Measurements from ENCODE around the gene IQCE.
A peak's percentile ranks its signal among the peaks of the same experiment; 100 is the strongest.

The IQCE gene

DNA sequence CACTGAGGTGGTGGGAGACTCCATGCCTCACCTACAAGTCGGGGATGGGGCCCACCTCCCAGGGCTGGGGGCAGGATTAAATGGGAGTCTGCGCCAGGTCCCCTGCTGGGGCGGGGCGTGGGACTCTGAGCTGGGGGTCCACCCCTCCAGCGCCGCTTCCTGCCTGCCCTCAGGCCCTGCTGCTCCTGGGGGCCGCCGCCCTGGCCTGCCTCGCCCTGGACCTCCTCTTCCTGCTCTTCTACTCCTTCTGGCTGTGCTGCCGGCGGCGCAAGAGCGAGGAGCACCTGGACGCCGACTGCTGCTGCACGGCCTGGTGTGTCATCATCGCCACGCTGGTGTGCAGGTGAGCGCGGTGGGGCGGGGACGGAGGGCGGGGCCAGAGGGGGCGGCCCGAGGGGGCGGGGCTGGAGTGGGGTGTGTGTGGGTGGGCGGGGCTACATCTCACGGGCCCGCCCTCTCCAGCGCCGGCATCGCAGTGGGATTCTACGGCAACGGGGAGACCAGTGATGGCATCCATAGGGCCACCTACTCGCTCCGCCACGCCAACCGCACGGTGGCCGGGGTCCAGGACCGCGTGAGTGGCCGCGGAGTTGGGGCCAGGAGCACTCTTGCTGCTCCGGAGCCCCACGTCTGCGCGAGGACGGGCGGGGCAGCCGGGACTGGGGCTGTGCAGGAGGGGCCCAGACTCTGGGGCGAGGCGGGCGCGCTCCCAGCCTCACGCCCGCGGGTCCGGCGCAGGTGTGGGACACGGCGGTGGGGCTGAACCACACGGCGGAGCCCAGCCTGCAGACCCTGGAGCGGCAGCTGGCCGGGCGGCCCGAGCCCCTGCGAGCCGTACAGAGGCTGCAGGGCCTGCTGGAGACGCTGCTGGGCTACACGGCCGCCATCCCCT lies 88.1 kb downstream of the IQCE start:
- DNase-seq (ENCODE audit: low spot score) = no peak

- no peak for DNase-seq (ENCODE audit: low spot score)
Measured at GRCh38 chr7:2647594-2648172, 88.9 kb downstream of the IQCE start.

- no peak for DNase-seq (ENCODE audit: low spot score)
Measured at GRCh38 chr7:2649139-2649838, 90.5 kb downstream of the IQCE start.

DNA sequence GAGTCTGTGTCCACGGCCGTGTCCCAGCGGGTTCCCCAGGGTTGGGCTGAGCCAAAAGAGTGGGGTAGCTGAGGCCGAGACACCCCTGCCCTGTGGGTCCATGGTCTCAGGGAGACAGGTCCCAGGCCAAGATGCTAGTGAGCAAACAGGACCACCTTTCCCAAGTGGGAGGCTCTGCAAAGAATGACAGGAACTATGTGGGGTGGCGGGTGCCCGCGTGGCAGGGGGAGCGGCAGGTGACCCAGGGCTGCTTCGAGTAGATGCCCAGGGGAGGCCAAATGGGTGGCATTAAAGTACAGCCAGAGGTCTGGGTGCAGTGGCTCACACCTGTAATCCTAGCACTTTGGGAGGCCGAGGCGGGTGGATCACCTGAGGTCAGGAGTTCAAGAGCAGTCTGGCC lies 91.2 kb downstream of the IQCE start:
- DNase-seq (ENCODE audit: low spot score) = no peak

GRCh38 chr7:2650451-2650850 lies 91.7 kb downstream of the IQCE start:
- DNase-seq (ENCODE audit: low spot score) = no peak

DNA sequence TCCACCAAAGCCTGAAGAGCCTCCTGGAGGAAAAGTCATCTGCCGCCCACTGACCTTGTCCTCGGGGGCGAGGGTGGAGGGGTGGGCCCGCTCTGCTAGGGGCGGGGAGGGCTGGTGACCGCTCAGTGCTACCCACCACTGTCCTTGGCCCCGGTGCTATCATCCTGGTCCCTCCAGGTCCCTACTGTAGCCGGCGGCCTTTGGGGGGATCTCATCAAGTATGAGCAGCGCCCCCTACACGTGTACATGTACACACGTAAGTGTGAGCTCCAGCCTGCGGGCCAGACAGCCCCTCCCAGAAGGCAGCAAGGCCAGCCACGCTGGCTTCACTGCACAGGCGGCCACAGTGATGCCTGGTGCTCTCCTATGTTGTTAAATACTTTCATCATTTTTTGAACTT lies 92.6 kb downstream of the IQCE start:
- no peak for DNase-seq (ENCODE audit: low spot score)

- DNase-seq (ENCODE audit: low spot score) = no peak
Measured at GRCh38 chr7:2651847-2652735, 93.3 kb downstream of the IQCE start.

DNA sequence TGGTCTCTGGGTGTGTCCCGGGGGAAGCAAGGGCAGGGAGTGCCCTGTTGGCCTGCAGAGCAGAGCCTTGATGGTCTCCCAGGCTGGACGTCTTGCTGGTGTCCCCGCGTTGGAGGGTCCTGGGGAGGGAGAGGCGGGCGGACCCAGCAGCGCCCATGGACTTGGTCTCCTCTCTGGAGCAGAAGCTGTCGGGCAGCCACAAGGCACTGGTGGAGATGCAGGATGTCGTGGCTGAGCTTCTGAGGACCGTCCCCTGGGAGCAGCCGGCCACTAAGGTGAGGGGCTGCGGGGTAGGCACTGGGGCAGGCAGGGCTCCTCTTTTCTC lies 93.9 kb downstream of the IQCE start:
- no peak for DNase-seq (ENCODE audit: low spot score)

DNA sequence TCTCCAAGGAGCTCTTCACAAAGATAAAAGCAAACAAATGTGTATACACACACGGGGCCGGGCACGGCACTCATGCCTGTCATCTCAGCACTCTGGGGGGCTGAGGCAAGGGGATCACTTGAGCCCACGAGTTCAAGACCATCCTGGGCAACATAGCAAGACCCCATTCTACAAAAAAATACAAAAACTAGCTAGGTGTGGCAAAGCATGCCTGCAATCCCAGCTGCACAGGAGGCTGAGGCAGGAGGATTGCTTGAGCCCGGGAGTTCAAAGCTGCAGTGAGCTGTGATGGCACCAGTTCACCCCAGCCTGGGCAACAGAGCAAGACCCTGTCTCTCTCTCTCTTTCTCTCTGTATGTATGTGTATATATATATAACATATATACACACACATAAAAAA lies 95.3 kb downstream of the IQCE start:
- no peak for DNase-seq (ENCODE audit: low spot score)

DNA sequence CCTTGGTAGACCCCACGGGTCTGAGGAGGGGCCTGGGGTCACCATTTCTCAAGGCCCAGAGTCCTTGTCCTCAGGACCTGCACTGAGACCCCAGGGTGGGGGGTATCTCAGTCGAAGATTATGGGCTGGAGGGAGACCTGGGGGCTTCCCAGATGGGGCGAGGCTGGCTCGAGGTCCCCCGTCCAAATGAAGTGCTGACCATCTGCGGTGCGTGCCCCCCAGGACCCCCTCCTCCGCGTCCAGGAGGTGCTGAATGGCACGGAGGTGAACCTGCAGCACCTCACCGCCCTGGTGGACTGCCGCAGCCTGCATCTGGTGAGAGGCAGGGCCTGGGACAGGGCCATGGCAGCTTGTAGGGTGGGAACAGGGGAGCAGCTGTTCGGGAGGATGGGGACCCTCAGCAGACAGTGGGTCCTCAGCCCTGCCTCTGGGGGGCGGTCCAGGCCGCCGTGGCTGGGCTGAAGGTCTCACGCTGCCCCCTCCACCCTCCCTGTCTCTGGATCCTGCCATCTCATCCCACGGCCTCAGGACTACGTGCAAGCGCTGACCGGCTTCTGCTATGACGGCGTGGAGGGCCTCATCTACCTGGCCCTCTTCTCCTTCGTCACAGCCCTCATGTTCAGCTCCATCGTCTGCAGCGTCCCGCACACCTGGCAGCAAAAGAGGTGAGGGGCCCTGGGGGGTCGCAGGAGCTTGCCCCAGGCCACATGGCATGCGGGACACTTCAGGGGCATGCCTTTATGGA lies 97.3 kb downstream of the IQCE start:
- no peak for DNase-seq (ENCODE audit: low spot score)

- DNase-seq (ENCODE audit: low spot score) = no peak
Measured at GRCh38 chr7:2657208-2657607, 98.4 kb downstream of the IQCE start.

DNA sequence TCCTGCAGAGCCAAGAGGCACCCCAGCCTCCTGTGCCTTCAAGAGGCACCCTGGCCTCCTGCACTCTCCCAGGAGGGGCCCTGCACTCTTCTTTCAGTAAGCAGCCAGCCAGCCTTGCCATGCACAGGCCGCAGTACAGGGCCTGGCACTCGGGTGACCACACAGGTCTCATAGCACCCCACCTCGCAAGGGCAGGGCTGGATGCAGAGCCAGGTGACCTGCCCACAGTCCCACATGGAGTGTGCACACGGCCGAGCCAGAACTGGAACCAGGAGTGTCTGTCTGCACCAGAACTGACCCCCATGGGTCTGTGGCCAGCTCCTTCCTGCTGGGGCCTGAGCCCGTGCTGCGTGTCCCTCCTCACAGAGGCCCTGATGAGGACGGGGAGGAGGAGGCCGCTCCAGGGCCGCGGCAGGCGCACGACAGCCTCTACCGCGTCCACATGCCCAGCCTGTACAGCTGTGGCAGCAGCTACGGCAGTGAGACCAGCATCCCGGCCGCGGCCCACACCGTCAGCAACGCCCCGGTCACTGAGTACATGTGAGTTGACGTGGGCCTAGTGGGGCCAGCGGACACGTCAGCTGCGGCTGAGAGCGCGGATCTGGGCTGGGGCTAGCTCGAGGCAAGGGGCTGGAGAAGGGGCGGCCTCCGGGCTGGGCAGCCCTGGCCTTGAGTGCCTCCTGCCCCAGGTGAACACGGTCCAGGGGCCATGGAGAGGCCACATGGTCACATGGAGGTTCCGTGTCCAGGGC lies 99.3 kb downstream of the IQCE start:
- no peak for DNase-seq (ENCODE audit: low spot score)

DNA sequence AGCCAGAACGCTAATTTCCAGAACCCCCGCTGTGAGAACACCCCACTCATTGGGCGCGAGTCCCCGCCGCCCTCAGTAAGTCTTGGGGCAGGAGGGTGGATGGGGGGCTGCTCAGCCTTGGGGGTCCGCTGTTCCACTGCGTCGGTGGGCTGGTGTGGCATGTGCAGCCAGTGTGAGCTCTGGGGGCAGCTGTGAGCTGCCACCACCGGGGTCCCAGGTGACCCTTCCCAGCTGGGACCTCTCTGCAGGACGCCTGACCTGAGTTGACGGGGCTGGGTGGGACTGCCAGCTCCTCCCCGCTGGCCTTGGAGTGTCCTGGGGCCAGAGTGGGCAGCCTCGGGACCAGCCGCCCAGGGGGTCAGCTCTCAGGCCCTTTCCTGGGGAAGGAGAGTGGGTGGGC lies 100.2 kb downstream of the IQCE start:
- no peak for DNase-seq (ENCODE audit: low spot score)

DNA sequence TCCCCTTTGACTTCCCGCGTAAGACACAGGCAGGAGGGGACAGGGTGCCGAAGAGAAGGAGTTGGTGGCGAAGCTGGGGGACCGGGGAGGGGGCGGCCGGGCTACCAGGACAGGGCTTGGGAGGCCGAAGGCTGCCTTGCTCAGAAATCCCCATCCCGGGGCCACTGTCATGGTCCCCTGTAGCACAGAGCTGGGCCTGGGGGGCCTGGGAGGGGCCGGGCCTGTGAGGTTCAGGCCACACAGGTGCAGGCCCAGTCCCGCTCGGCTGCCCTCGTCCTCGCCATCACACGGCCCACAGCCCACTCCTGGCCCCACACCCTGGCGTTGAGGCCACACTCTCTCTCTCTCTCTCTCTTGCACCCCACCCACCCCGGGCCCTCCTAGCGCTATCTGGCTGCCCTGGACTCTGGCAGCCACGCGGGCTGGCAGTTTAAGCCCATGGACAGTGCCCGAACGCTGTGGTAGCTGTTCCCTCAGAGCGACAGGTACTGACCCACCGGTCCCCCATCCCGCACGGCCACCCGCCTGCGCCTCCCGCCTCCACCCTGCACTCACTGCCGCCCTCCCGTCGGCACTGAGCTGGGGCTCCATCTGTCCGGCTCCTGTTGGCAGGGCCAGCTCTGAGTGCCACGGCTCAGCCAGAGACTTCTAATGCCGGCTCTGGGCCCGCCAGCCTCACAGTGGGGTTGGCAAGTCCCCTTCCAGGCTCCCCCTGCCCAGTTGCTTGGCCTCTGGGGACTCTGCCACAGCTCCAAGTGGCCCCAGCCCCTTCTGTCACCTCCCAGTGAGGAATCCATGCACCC lies 101.0 kb downstream of the IQCE start:
- no peak for DNase-seq (ENCODE audit: low spot score)

GRCh38 chr7:2660359-2661095 lies 101.7 kb downstream of the IQCE start:
- DNase-seq (ENCODE audit: low spot score) = peak; percentile 60

- DNase-seq (ENCODE audit: low spot score) = no peak
Measured at GRCh38 chr7:2661096-2661449, 102.3 kb downstream of the IQCE start.

DNA sequence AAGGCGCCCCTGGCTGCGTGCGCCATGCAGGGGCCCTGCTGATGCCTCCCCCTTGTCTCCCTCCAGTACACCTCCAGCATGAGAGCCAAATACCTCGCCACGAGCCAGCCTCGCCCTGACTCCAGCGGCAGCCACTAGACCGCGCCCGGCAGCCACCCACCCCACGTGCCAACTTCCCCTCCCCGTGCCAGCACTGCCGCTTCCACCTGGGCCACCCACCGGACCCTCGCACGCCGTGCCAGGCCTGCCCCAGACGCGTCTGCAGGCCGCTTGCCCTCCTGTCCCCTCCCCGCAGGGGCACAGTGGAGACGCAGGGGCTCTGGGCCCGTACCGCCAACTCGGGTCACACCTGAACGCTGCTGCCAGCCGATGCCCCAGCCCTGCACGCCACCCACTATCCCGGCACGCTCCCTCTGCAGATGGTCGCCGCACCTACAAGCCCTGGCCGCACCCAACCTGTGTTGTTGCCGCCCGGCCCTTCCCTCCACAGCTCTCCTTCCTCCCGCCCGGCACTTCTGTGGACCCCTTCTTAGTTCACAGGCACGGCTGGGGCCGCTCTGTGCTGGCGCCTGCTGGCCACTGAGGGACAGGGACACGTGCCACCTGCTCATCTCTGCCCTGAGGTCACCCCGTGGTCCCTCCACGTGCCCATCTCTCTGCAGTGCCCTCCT lies 103.0 kb downstream of the IQCE start:
- DNase-seq (ENCODE audit: low spot score) = no peak

- no peak for DNase-seq (ENCODE audit: low spot score)
Measured at GRCh38 chr7:2662273-2663120, 103.7 kb downstream of the IQCE start.

All from GM03348 (cell line).